Stimulated activated CD8-positive, alpha-beta memory T cell treated with anti-CD3 and anti-CD28 coated beads, Interleukin-15, amount 100 ng/mL, for 48 hours (primary cell): Measurements from ENCODE around the gene ERH.
A peak's percentile ranks its signal among the peaks of the same experiment; 100 is the strongest.
"Not testable (repeated sequence)": the region's sequence is repeated elsewhere in the genome, so short reads cannot be mapped to it uniquely, and the experiment has no call there.

ENCODE experiments used
- DNase-seq, 2 donors: peaks; one replicate each; pipeline ENCODE4 v3.0.0-alpha.2; 2020; ENCODE audit warnings: low read depth in 2 of 2

Gene ERH

GRCh38 chr14:69398818-69399210 lies 715 bp upstream of the ERH start:
- peak; percentile 29 to 41 for DNase-seq

DNA sequence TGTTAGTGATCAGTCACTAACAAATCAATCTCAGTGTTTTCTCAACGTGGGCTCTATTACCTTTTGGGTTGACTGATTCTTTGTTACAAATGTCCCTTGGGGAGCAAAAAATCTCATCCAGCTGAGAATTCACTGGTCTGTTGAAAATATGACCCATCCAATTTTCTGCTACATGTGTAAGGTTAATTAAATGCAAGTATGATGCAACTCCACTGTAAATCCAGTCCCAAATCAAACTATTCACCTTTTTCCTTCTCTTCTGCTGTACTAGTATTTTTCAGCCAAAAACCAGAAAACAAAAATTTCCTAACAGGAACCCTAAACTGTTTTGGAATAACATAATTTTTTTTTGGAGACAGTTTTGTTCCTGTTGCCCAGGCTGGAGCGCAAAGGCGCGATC lies 2.2 kb downstream of the ERH start:
- DNase-seq = no peak

DNA sequence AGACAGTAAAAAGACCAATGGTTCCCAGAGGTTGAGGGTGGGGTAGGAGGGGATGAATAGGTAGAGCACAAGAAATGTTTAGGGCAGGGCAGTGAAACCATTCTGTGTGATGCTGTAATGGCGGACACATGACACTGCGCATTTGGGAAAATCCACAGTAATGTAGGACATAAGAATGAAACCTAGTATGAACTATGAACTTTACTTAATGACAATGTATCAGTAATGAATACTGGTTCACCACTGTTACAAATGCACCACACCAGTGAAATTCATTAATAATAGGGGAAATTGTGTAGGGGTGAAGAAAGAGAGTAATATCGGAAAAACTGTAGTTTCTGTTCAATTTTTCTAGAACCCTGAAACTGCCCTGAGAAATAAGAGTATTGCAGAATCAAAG lies 5.6 kb downstream of the ERH start:
- DNase-seq = no peak

DNA sequence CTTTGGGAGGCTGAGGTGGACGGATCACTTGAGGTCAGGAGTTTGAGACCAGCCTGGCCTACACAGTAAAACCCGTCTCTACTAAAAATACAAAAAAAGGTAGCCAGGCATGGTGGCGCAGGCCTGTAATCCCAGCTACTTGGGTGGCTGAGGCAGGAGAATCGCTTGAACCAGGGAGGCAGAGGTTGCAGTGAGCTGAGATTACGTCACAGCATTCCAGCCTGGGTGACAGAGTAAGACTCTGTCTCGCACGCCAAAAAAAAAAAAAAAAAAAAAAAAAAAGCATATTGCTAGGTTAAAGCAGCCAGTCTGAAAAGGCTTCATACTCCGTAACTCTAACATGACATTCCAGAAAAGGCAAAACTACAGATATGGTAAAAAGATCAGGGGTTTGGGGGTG lies 6.7 kb downstream of the ERH start:
- DNase-seq = not testable (repeated sequence)

- no peak for DNase-seq
These were observed 10.8 kb downstream of the ERH start for GRCh38 chr14:69387311-69387710.

- no peak for DNase-seq
These were observed 19.8 kb downstream of the ERH start for GRCh38 chr14:69378274-69378673.

DNA sequence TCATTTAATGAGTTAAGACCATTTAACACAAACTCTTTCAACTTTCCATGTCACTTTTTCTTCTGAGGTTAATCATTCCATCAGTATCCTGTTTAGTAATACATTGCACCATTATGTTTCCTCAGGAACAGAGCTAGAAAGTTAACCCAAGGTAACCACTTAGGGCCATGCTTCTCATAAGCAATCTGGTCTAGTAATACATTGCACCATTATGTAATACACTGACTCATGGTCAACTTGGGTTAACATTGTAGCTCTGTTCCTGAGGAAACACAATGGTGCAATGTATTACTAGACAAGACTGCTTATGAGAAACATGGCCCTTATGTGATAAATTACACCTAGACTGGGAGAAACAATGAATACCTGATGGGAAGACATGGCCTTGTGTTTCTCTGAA lies 21.7 kb downstream of the ERH start:
- no peak for DNase-seq

GRCh38 chr14:69375722-69376121 lies 22.4 kb downstream of the ERH start:
- no peak for DNase-seq

DNA sequence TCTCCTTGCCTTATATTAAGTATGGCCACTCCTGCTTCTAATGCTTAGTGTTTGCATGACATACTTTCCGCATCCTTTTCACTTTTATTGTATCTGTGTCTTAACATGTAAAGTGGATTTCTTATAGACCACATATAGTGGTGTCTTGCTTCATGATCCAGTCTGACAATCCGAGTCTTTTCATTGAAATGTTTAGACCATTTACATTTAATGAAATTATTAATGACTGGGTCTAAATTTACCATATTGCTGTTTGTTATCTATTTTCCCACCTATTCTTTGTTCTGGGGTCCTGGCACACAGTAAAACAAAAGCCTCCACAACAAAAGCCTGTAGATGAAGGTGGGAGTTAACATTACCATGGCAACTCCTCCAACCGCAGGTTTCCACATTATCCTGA lies 22.9 kb downstream of the ERH start:
- no peak for DNase-seq

DNA sequence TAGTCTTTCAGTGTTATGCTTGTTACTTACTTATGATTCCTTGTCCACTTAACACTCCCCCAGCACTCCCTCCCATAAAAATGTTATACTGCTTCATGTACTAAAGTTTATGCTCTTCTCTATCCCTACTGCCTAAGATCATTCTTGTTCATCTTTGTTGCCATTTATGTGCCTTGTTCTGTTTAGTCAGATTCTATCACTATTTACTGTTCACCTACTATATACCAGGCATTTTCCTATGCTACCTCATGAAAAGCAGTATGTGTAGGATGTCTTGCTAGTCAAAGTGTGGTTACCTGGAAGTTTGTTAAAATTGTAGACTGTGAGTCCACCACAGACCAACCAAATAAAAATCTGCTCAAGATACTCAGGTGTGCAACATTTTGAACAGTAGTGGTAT lies 23.9 kb downstream of the ERH start:
- DNase-seq = no peak

GRCh38 chr14:69373104-69373503 lies 25.0 kb downstream of the ERH start:
- DNase-seq = no peak

DNA sequence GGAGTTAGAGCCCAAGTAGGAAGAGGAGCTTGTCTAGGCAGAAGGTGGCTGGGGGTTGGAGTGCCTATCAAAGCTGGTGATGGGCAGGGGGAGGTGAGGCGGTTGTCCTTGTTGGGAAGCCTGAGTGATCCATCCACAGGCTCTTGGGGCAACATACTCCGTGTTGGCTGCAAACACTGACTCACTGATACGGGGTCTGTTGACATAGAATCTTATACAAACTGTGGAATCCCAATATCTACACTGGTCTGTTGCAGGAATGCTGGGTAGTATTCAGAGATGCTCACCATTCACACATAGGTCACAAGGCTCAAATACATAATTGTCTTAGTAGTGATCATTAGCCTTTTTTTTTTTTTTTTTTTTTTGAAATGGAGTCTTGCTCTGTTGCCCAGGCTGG lies 26.0 kb downstream of the ERH start:
- DNase-seq = no peak

DNA sequence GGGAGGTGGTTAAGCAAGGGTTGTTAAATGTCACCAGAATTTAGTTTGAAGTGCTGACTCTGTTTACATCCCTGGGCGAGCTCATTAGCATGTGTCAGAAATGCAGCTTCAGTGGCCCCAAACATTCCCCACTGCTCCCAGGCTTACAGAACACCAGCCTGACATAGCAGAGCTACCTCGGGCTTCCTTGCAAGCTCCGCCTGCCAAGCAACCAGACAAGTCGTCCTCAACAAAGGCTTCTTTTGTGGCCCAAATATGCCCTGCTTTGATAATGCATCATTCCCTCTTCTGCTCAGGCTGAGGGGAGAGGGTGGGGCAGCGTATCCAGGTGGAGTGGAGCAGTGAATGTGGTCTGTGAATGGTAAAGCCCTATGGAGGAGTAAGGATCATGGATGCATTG lies 28.0 kb downstream of the ERH start:
- DNase-seq = no peak

GRCh38 chr14:69368381-69368780 lies 29.7 kb downstream of the ERH start:
- DNase-seq = no peak

- DNase-seq = no peak
These were observed 31.3 kb downstream of the ERH start for GRCh38 chr14:69366761-69367160.

DNA sequence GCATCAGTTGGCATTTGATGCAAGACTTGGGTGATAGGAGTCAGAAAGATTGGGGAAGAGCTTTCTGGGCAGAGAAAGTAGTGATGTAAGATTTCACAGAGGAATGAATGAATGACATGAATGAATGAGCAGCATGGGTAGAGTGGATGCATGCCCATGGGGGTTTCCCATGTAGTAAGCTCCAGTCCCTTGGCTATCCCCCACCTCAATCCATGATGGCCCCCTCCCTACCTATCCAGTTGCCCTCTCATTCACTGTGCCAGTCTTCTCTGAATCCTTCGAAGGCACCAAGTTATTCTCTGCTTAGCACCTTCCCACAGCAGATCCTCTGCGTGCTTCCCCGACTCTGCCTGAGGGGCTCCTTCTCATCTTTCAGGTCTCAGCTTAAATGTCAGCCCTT lies 32.0 kb downstream of the ERH start:
- DNase-seq = no peak

GRCh38 chr14:69364378-69364777 lies 33.7 kb downstream of the ERH start:
- DNase-seq = no peak

GRCh38 chr14:69363964-69364363 lies 34.1 kb downstream of the ERH start:
- no peak for DNase-seq

DNA sequence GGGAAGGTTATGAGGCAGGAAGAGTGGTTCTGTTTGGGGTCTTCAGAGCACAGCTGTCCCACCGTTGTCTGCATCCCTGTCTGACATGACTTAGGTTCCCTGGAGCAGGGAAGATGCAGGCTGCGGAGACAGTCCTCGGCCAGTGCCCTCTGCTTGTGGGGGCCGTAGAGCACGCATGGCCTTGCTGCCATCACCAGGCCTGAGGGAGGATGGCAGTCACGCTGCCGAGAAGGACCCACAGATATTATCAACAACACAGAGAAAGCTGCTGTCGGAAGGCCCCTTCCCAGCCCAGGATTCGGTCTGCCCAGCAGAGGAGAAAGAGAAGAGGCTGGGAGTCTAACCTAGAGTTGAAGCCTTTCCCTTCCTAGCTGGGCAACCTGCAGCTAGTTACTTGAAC lies 35.0 kb downstream of the ERH start:
- no peak for DNase-seq

DNA sequence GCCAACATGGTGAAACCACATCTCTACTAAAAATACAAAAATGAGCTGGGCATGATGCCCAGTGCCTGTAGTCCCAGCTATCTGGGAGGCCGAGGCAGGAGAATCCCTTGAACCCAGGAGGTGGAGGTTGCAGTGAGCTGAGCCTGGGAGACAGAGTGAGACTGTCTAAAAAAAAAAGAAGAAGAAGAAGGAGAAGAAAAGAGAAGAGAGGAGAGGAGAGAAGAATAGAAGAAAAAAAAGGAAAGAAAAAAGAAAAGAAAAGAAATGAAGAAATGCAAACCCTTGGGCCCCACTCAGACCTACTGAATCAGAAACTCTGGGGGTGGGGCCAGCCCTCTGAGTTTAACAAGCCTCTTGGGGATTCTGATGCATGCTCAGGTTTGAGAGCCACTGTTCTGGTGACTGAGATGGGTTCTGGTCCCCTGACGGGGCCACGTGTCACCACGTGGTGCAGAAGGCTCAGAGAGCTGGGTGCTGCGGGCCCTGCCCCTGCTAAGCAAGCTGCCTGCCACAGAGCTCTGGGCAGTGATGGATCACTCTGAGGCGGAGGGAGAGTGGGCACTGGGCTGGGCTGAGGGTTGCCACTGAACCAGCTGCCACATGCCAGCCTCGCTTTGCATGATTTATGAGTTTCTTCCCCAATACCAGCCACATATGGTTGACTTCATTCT lies 37.5 kb downstream of the ERH start:
- peak in 1 of 2 donors; percentile 33 for DNase-seq

DNA sequence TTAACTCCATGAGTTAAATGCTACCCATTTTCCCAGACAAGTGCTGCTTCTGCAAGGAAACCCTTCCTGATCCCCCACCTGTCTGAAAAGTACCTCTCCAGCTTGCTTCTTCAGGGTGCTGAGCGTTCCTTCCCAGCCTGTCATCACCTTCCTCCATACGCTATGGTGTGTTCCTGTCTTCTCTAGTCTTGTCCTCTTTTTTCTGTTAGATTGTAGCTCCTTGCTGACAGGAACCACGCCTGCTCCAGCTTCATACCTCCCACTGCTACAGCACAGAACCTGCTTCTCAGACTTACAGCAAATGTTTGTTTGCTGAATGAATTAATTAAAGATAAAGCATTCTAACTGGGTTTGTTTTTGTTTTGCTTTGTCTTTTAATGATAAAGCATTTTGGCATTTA lies 39.1 kb downstream of the ERH start:
- no peak for DNase-seq

DNA sequence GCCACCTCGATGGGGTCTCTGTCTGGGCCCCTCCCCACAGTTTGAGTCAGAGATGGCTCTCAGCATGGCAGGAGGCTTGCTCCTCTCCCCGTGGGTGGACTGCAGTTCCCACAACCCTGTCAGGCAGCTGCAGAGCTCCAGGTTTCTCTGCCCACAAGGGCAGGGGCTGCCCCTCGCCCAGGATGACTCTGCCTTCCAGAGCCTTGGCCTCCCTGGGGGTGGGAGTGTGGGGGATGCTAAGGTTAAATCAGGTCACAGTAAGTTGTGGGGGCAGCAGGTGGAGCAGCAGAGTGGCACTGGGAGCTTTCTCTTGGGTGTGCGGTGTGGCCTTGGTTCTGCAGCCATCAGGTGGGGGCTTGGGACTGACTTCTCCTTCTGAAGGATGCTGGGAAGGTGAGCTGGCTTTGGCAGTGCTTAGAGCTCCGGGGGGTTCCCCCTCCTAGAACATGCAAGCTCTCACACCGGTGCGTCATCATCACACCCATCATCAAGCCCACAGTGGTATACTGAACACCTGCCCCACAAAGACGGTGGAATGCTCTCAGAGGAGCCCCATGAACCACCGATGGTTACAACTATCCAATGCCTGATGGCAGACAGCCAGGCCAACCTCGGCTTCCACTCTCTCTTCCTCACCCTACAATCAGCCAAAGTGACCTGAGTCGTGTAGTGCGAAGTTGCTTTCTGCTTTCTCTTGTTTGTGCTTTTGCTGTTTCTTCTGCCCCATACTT lies 39.7 kb downstream of the ERH start:
- peak; percentile 35 to 64 for DNase-seq

GRCh38 chr14:69357544-69358200 lies 40.4 kb downstream of the ERH start:
- DNase-seq = no peak
